HG03565 (cell line): ENCODE results near the gene C2CD5.
A peak's percentile ranks its signal among the peaks of the same experiment; 100 is the strongest.
"Not testable (repeated sequence)": the region's sequence is repeated elsewhere in the genome, so short reads cannot be mapped to it uniquely, and the experiment has no call there.

ENCODE experiments used
- ATAC-seq: cut with Tn5 transposase; IDR thresholded peaks from one replicate; pipeline ENCODE4 v1.9.1; 2021; ENCODE audit warnings: mild to moderate bottlenecking, moderate library complexity; ENCODE audit not compliant: unreplicated experiment

Gene C2CD5, protein sequence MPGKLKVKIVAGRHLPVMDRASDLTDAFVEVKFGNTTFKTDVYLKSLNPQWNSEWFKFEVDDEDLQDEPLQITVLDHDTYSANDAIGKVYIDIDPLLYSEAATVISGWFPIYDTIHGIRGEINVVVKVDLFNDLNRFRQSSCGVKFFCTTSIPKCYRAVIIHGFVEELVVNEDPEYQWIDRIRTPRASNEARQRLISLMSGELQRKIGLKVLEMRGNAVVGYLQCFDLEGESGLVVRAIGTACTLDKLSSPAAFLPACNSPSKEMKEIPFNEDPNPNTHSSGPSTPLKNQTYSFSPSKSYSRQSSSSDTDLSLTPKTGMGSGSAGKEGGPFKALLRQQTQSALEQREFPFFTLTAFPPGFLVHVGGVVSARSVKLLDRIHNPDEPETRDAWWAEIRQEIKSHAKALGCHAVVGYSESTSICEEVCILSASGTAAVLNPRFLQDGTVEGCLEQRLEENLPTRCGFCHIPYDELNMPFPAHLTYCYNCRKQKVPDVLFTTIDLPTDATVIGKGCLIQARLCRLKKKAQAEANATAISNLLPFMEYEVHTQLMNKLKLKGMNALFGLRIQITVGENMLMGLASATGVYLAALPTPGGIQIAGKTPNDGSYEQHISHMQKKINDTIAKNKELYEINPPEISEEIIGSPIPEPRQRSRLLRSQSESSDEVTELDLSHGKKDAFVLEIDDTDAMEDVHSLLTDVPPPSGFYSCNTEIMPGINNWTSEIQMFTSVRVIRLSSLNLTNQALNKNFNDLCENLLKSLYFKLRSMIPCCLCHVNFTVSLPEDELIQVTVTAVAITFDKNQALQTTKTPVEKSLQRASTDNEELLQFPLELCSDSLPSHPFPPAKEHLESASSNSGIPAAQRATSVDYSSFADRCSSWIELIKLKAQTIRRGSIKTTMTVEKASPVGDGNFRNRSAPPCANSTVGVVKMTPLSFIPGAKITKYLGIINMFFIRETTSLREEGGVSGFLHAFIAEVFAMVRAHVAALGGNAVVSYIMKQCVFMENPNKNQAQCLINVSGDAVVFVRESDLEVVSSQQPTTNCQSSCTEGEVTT

DNA sequence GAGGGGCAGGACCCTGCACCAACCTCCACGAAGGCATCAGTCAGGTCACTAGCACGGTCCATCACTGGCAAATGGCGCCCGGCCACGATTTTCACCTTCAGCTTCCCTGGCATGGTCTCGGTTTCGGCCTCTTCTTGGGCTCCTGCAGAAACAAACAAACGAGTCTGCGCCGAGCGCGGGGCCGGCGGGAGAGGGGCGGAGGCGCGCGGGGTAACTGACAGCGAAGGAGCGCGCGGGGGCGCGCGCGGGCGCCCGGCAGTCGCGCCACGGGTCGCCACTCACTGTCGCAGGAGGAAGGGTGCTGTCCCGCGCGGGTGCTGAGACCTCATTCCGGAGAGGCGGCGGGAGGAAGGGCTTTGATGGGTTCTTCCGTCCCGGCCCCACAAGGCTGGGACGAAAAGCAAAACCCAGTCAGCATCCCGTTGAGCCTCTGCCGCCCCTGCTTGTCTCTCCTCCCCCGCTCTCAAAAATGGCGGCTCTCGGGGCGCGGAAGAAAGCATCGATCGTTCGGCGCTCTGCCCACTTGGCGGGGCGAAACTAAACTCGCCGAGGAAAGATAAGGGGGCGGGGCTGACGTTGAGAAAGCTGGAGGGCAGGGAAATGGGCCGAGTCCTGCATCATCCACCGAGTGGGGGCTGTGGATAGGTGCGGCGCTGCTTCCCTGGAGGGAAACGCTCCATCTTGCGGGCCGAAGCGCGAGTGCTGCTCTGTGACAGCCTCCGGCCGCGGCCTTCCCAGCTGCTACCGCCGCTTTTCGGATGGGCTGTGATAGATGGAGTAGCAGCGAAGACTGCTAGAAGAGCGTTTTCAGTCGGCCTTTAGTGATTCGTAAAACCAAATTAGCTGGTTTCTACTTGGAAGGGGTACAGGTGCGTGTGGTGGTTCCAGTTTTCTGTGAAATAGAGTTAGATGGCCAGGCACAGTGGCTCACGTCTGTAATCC, at the start of gene C2CD5:
Gene C2CD5, minus strand, starts transcription at position 505 of the 942 bp plus-strand sequence. Its CDS starts 392 bp downstream, at position 113.
- peak; percentile 63 for ATAC-seq

DNA sequence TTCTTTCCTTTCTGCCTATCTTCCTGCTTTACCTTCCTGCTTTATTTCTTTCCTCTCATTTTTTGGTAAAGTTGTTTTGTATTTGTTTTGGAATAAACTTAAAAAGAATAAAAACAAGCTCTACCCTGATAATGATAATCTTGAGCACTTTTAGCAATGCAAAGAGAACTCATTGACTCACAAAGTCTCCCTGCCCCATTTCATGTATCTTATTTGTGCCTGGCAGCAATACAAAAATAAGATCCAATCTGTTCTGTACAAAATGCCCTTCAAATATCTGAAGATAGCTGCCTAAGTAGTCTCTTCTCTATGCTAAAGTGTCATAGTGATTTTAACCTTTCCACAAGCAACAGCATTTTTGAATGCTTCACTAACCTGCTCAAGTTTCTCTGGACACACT, 49.5 kb upstream of the C2CD5 start:
- ATAC-seq = no peak

DNA sequence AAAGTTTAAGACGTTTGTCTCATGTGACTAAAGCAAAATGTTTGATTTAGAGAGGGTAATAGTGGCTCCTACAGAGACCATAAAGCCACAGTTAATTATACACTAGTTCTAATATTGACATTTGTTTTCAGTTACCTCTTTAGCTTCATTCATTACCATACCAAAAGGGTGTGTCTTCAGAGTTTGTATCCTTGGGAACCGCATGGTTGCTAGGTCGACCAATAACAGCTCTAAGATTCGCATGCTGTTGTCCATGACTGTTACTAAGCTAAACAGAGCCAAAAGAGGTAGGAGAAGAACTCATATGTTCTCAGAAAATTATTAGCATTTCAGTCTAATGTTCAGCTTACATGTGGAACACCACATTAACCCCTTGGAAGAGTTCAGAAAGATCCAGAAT, 44.5 kb upstream of the C2CD5 start:
- ATAC-seq = no peak

DNA sequence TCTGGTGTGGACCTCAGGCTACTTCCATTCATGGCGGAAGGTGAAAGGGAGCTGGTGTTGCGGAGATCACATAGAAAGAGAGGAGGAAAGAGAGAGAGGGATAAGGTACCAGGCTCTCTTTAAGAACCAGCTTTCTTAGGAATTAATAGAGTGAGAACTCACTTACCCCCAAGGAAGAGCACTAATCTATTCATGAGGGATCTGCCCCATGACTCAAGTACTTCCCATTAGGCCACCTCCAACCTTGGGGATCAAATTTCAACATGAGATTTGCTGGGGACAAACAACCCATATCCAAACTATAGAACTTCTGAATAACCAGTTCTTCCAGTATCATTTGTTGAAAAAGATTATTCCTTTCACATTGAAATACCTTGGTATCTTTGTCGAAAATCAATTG, 34.0 kb upstream of the C2CD5 start:
- no peak for ATAC-seq

DNA sequence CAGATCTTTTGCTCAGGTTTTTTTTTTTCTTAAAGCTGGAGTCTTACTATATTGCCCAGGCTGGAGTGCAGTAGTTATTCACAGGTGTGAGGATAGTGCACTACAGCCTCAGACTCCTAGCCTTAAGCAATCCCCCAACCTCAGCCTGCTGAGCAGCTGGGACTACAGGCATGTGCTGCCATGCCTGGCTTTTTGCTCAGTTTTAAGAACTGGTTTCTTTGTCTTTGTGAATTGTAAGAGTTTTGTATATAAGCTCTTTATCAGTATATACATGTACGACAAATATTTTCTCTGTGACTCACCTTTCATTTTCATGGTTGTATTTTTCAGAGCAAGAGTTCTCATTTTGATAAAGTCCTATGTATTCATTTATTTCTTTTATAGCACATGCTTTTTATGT, 33.3 kb upstream of the C2CD5 start:
- no peak for ATAC-seq

DNA sequence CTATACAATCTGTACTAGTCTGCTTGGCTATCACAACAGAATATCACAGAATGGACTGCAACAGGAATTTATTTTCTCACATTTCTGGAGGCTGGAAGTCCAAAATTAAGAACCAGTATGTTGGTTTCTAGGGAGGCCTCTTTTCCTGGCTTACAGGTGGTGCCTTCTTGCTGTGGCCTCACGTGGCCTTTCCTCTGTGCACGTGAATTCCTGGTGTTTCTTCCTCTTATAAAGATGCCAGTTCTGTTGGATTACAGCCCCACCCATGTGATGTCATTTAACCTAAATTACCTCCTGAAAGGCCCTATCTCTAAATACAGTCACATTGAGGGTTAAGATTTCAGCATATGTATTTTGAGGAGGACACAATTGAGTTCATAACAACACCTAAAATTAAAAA, 32.1 kb upstream of the C2CD5 start:
- ATAC-seq = no peak

DNA sequence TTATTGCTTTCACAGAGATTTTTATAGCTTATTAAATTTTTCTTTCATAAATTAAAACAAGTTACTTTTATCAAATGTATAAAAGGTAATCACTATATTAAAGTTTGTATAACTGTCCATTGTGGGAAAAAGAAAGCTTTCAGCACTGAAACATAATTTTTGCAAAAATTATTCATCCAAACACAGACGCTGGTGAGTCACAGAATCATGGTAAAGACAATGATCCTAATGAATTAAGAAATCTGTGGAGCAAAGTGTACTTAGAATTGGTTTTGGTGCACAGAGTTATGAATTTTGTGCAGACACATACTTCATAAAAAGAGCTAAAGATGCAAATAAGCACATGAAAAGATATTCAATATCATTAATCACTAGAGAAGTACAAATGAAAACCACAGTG, 31.7 kb upstream of the C2CD5 start:
- ATAC-seq = no peak

DNA sequence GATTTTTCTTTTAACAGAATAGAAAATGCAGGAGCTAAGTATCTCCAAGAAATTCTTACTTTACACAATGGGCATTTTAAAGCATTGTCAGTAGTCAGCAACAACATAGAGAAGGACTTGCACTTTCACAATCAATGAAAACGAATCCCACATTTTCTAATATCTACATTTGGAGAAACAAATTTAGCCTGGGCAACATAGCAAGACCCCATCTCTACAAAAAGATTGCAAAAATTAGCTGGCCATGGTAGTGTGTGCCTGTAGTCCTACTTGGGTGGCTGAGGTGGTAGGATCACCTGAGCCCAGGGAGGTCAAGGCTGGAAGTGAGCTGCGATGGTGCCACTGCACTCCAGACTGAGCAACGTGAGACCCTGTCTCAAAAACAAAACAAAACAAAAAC, 30.6 kb upstream of the C2CD5 start:
- ATAC-seq = no peak

DNA sequence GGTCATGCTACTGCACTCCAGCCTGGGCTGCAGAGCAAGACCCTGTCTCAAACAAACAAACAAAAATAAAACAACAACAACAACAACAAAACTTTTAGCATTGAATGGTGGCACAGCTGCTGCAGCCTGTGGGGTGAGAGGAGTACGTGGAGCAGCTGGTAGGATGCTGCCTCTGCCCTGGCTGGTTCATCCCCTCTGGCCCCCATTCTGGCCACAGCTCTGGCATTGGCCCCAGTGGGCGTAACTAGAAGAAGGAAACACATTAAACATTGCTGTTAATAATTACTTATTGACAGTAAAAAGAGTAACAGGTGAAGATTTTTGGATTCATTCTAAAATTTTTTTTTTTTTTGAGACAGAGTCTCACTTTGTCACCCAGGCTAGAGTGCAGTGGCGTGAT, 28.8 kb upstream of the C2CD5 start:
- no peak for ATAC-seq

DNA sequence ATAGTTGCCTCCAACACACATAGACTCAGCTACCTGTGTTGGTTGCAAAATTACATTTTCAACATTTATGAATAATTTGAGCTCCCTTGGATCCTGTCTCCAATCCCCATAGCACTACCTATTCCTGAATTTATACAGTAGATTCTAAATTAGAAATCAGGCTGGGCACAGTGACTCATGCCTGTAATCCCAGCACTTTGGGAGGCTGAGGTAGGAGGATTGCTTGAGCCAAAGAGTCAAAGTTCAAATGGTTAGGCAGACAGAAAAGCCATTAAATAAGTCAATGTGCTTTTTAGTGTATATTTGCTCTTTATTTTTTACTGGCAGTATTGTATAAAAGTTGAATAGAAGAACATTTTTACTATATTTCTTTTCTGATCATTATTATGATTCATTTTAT, 24.9 kb upstream of the C2CD5 start:
- ATAC-seq = no peak

DNA sequence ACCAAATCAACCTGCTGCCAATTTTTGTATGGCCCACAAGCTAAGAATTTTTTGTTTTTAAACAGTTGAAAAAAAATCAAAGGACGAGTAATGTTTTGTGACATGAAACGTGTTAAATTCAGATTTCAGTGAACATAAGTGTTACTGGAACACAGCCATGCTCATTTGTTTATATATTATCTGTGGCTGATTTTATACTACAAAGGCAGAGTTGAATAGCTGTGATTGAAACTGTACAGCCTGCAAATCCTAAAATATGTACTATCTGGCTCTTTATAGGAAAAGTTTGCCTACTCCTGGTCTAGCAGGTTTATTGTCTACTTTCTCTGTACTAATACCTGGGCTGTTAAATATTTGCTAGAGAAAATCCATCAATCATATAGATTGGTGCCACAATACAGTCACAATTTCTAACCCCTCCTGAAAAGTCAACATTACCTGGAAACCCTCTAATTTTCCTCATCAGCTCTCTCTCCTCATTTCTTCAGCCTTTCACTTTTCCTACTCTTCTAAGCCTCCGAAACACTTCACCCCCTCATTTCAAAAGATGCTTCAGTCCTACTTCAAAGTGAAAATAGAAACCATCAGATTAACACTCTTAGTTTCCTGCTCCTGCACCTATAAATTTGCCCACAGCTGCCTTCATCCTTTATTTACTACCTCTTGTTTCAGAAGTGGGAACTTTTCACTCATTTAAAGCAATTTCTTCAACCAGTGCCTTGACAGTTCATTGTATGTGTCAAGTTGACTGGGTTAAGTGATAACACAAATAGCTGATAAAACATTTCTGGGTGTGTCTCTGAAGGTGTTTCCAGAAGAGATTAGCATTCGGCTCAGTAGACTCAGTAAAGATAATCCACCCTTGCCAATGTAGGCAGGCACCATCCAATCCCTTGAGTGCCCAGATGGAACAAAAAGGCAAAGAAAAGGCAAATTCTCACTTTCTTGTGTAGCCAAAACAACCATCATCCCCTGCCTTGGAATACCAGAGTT, 18.0 kb upstream of the C2CD5 start:
- no peak for ATAC-seq

DNA sequence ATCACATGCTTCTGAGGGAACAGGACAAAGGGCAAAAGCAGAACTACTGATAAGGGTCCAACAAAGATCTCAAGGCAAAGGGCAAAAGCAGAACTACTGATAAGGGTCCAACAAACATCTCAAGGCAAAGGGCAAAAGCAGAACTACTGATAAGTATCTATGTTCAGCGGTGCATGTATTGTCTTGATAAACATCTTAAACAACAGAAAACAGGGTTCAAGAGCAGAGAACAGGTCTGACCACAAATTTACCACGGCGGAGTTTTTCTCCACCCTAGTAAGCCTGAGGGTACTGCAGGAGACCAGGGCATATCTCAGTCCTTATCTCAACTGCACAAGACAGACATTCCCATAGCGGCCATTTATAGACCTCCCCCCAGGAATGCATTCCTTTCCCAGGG, 10.4 kb upstream of the C2CD5 start:
- not testable (repeated sequence) for ATAC-seq

DNA sequence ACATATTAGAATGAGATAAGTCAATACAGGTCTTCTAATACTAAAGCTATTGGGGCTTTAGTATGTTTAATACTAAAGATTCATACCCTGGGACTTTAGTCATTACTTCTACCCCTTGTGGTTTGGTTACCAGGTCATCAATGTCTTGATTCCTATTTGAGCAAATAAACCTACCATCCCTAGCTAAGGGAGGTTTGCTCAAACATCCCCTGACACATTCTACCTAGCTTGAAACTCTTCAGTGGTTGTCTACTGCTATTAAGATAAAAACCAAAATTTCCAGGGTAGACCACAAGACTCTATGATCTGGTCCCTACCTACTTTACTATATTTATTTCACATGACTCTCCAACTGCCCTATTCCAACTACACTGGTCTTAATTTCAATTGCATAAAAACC, 7.3 kb upstream of the C2CD5 start:
- peak; percentile 50 for ATAC-seq

DNA sequence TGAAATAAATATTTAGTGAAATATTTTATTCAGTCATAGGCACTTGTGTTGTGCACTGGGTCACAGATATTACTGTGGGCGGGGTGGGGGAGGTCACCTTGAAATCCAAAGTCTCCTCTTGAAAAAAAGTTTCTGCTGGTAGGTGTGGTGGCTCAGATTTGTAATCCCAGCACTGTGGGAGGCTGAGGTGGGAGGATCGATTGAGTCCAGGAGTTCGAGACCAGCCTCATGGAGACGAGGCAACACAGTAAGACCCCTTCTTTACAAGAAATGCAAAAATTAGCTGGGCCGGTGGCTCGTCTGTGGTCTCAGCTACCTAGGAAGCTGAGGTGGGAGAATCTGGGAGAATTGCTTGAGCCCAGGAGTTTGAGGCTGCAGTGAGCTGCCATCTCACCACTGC, 913 bp upstream of the C2CD5 start:
- no peak for ATAC-seq

DNA sequence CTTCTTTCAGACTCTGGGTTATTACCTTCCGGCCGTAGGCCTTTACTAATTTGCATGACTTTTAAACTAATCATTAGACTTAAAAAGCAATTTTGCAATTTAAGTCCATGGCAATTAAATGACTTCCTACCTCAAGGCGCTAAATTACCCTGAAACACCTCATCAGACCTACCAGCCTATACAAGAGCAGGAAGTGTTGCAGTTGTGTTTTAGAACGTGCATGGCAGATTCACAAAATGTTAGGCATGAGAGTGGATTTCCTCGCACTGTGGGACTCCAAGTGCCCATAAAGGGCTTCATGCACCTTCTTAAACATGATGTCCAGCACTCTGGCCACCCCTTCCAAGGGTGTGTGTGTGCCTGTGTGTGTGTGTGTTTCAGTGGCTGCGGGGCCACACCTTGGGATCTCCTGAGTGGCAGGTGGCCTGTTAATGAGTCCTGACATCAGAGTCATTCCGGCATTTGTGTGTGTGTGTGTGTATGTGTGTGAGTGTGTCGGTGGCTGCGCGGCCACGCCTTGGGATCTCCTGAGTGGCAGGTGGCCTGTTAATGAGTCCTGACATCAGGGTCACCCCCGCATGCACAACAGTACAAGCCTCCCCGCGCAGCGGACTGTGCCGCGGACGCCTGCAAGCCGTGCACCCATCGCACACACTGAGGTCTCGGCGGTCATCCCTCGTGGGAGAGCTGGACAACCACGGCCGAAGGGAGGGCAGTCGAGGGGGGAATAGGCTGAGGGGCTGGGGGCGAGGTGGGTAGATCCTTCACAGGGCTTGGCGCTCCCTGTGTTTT, 900 bp downstream of the C2CD5 start:
- peak; percentile 34 for ATAC-seq

DNA sequence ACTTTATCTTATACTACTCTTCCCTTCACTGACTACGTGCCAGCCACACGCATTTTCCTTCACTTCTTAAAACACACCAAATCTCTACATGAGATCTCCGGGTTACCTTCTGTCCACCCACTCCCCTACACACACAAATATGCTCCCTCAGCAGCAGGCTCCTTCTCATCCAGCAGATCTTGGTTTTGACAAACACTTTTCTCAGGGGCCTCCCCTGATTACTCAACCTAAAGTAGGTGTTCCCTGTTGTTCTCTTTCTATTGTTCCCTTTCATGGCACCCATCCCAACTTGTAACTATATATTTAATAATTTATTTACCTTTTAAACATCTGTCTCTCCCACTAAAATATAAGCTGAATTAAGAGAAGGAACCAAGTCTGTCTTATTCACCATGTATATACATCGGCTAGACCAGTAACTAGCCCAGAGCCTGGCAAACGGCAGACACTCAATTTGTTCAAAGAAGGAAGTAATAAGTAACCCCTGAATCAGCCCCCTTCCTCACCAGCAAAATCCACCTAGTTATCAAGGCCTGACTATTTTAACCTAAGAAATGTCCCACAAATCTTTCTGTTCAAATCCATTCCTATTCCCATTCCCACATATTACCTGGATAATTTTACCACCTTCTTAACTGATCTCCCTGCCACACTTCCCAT, 2.7 kb downstream of the C2CD5 start:
- no peak for ATAC-seq

DNA sequence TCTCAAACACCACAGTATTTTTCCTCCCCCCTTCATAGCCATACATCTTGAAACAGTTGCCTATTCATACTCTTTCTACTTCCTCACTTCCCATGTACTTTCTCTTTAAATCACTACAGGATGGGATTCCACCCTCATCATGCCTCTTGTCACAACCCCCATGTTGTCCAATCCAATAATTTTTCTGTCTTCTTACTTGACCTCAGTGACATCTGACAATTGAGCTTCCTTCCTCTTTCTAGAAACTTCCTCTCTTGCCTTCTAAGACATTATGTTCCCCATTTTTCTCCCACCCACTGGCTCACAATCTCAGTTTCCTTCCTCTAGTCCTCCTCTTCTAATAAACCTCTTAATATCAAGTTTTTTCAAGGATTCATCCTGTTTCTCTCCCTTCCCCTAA, 5.3 kb downstream of the C2CD5 start:
- no peak for ATAC-seq

DNA sequence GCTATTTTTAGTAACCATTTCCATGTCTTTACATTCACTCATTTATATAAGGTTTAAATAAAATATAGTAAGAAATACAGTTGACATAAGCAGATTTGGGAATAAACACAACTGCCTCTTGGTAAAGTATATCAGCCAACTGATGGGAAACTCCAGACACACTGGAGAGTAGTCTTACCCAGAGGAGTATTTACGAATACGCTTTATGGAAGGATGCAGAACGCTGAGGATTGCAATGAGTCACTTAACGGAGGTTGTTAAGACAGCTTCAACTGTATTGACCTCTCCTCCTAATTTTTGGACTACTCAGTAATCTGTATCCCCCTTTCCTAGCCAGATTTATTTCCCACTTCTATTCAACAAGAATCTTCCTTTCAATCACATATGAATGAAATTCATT, 6.0 kb downstream of the C2CD5 start:
- no peak for ATAC-seq
